ENCODE data around the gene F2R.
"Not testable (repeated sequence)": the region's sequence is repeated elsewhere in the genome, so short reads cannot be mapped to it uniquely, and the experiment has no call there.

Gene F2R

GRCh38 chr5:76762484-76762883 is 46.6 kb downstream of the F2R start:
- H3K4me3 ChIP-seq (ENCODE audit: low read length): no peak overlapping the region
- WGBS: 91% methylated on average over 2 of the region's 2 CpGs
- H3K9me3 ChIP-seq (ENCODE audit: insufficient read depth, low read depth, low read length): no peaks in the 10 kb centered on the region
- no peaks in the 10 kb centered on the region for H3K27me3 ChIP-seq (ENCODE audit: insufficient read depth, low read length)
- no peaks in the 10 kb centered on the region for H3K36me3 ChIP-seq (ENCODE audit: insufficient read depth, low read length)
- no peak overlapping the region for H3K9ac ChIP-seq (ENCODE audit: low read depth, low read length)
- H3K4me1 ChIP-seq (ENCODE audit: insufficient read depth, low read length): peaks cover 4% of the 10 kb centered on the region; the same call in 1 of the 2 replicates
- H3K27ac ChIP-seq (ENCODE audit: low read depth, low read length): no peak overlapping the region

- Histone ChIP-seq H3K27me3 (ENCODE audit: insufficient read depth, low read length) (no peaks in the 10 kb centered on the region), H3K4me3 (ENCODE audit: low read length) (no peak overlapping the region), H3K4me1 (ENCODE audit: insufficient read depth, low read length) (peaks cover 4% of the 10 kb centered on the region; the same call in 1 of the 2 replicates), H3K27ac (ENCODE audit: low read depth, low read length) (no peak overlapping the region), H3K9me3 (ENCODE audit: insufficient read depth, low read depth, low read length) (no peaks in the 10 kb centered on the region), H3K36me3 (ENCODE audit: insufficient read depth, low read length) (no peaks in the 10 kb centered on the region), H3K9ac (ENCODE audit: low read depth, low read length) (no peak overlapping the region)
Observed at GRCh38 chr5:76763136-76763535, 47.2 kb downstream of the F2R start.

GRCh38 chr5:76764374-76764773 is 48.4 kb downstream of the F2R start:
- no peaks in the 10 kb centered on the region for H3K27me3 ChIP-seq (ENCODE audit: insufficient read depth, low read length)
- no peaks in the 10 kb centered on the region for H3K36me3 ChIP-seq (ENCODE audit: insufficient read depth, low read length)
- H3K9ac ChIP-seq (ENCODE audit: low read depth, low read length): no peak overlapping the region
- H3K4me3 ChIP-seq (ENCODE audit: low read length): no peak overlapping the region
- H3K9me3 ChIP-seq (ENCODE audit: insufficient read depth, low read depth, low read length): no peaks in the 10 kb centered on the region
- WGBS: 74% methylated on average over 3 of the region's 3 CpGs
- peaks cover 4% of the 10 kb centered on the region; the same call in 1 of the 2 replicates for H3K4me1 ChIP-seq (ENCODE audit: insufficient read depth, low read length)
- H3K27ac ChIP-seq (ENCODE audit: low read depth, low read length): no peak overlapping the region

- no peaks in the 10 kb centered on the region for H3K36me3 ChIP-seq (ENCODE audit: insufficient read depth, low read length)
- no peak overlapping the region for H3K4me3 ChIP-seq (ENCODE audit: low read length)
- no peaks in the 10 kb centered on the region for H3K9me3 ChIP-seq (ENCODE audit: insufficient read depth, low read depth, low read length)
- no peaks in the 10 kb centered on the region for H3K27me3 ChIP-seq (ENCODE audit: insufficient read depth, low read length)
- WGBS: 64% methylated on average over 3 of the region's 3 CpGs
- H3K4me1 ChIP-seq (ENCODE audit: insufficient read depth, low read length): peaks cover 4% of the 10 kb centered on the region; the same call in 1 of the 2 replicates
- H3K27ac ChIP-seq (ENCODE audit: low read depth, low read length): no peak overlapping the region
- no peak overlapping the region for H3K9ac ChIP-seq (ENCODE audit: low read depth, low read length)
Observed at GRCh38 chr5:76765249-76765648, 49.3 kb downstream of the F2R start.

GRCh38 chr5:76766746-76767145 is 50.8 kb downstream of the F2R start:
- no peak overlapping the region for H3K27ac ChIP-seq (ENCODE audit: low read depth, low read length)
- 92% methylated on average over 2 of the region's 2 CpGs for WGBS

GRCh38 chr5:76771041-76771440 is 55.1 kb downstream of the F2R start:
- H3K9ac ChIP-seq (ENCODE audit: low read depth, low read length); H3K27me3 ChIP-seq (ENCODE audit: insufficient read depth, low read length); H3K9me3 ChIP-seq (ENCODE audit: insufficient read depth, low read depth, low read length); H3K4me1 ChIP-seq (ENCODE audit: insufficient read depth, low read length); H3K4me3 ChIP-seq (ENCODE audit: low read length); H3K27ac ChIP-seq (ENCODE audit: low read depth, low read length); H3K36me3 ChIP-seq (ENCODE audit: insufficient read depth, low read length): not testable (repeated sequence)
- WGBS: 93% methylated on average over 14 of the region's 14 CpGs

More at GRCh38 chr5:76766746-76767145, 50.8 kb downstream of the F2R start:
- Histone ChIP-seq H3K4me3 (ENCODE audit: low read length) (no peak overlapping the region), H3K9me3 (ENCODE audit: insufficient read depth, low read depth, low read length) (no peaks in the 10 kb centered on the region), H3K36me3 (ENCODE audit: insufficient read depth, low read length) (no peaks in the 10 kb centered on the region), H3K4me1 (ENCODE audit: insufficient read depth, low read length) (peaks cover 4% of the 10 kb centered on the region; the same call in 1 of the 2 replicates), H3K27me3 (ENCODE audit: insufficient read depth, low read length) (no peaks in the 10 kb centered on the region), H3K9ac (ENCODE audit: low read depth, low read length) (no peak overlapping the region)

- H3K27ac ChIP-seq (ENCODE audit: low read depth, low read length): no peak overlapping the region
- H3K4me1 ChIP-seq (ENCODE audit: insufficient read depth, low read length): no peaks in the 10 kb centered on the region
- H3K4me3 ChIP-seq (ENCODE audit: low read length): no peak overlapping the region
- WGBS: 78% methylated on average over 3 of the region's 3 CpGs
- H3K27me3 ChIP-seq (ENCODE audit: insufficient read depth, low read length): no peaks in the 10 kb centered on the region
- no peak overlapping the region for H3K9ac ChIP-seq (ENCODE audit: low read depth, low read length)
- no peaks in the 10 kb centered on the region for H3K9me3 ChIP-seq (ENCODE audit: insufficient read depth, low read depth, low read length)
- no peaks in the 10 kb centered on the region for H3K36me3 ChIP-seq (ENCODE audit: insufficient read depth, low read length)
Observed at GRCh38 chr5:76771705-76772405, 55.9 kb downstream of the F2R start.

GRCh38 chr5:76775921-76776320 is 60.0 kb downstream of the F2R start:
- Histone ChIP-seq H3K36me3 (ENCODE audit: insufficient read depth, low read length) (no peaks in the 10 kb centered on the region), H3K9me3 (ENCODE audit: insufficient read depth, low read depth, low read length) (no peaks in the 10 kb centered on the region), H3K27me3 (ENCODE audit: insufficient read depth, low read length) (no peaks in the 10 kb centered on the region), H3K4me1 (ENCODE audit: insufficient read depth, low read length) (peaks cover 7% of the 10 kb centered on the region; the same call in 1 of the 2 replicates), H3K27ac (ENCODE audit: low read depth, low read length) (no peak overlapping the region), H3K4me3 (ENCODE audit: low read length) (no peak overlapping the region), H3K9ac (ENCODE audit: low read depth, low read length) (no peak overlapping the region)
- 86% methylated on average over 5 of the region's 5 CpGs for WGBS

GRCh38 chr5:76776391-76776790 is 60.5 kb downstream of the F2R start:
- Histone ChIP-seq H3K4me1 (ENCODE audit: insufficient read depth, low read length) (peaks cover 7% of the 10 kb centered on the region), H3K4me3 (ENCODE audit: low read length) (no peak overlapping the region), H3K27ac (ENCODE audit: low read depth, low read length) (no peak overlapping the region), H3K9me3 (ENCODE audit: insufficient read depth, low read depth, low read length) (no peaks in the 10 kb centered on the region), H3K36me3 (ENCODE audit: insufficient read depth, low read length) (no peaks in the 10 kb centered on the region), H3K9ac (ENCODE audit: low read depth, low read length) (no peak overlapping the region), H3K27me3 (ENCODE audit: insufficient read depth, low read length) (no peaks in the 10 kb centered on the region)
- 96% methylated on average over 2 of the region's 2 CpGs for WGBS

GRCh38 chr5:76780616-76781015 is 64.7 kb downstream of the F2R start:
- 95% methylated on average over 4 of the region's 4 CpGs for WGBS
- H3K4me1 ChIP-seq (ENCODE audit: insufficient read depth, low read length): peaks cover 14% of the 10 kb centered on the region
- H3K4me3 ChIP-seq (ENCODE audit: low read length); H3K36me3 ChIP-seq (ENCODE audit: insufficient read depth, low read length); H3K27me3 ChIP-seq (ENCODE audit: insufficient read depth, low read length); H3K27ac ChIP-seq (ENCODE audit: low read depth, low read length); H3K9ac ChIP-seq (ENCODE audit: low read depth, low read length); H3K9me3 ChIP-seq (ENCODE audit: insufficient read depth, low read depth, low read length): not testable (repeated sequence)

GRCh38 chr5:76781775-76782174 is 65.8 kb downstream of the F2R start:
- 73% methylated on average over 10 of the region's 10 CpGs for WGBS
- Histone ChIP-seq H3K4me1 (ENCODE audit: insufficient read depth, low read length) (peaks cover 16% of the 10 kb centered on the region), H3K4me3 (ENCODE audit: low read length) (no peak overlapping the region), H3K9me3 (ENCODE audit: insufficient read depth, low read depth, low read length) (no peaks in the 10 kb centered on the region), H3K9ac (ENCODE audit: low read depth, low read length) (no peak overlapping the region), H3K27ac (ENCODE audit: low read depth, low read length) (no peak overlapping the region), H3K36me3 (ENCODE audit: insufficient read depth, low read length) (no peaks in the 10 kb centered on the region), H3K27me3 (ENCODE audit: insufficient read depth, low read length) (no peaks in the 10 kb centered on the region)

- H3K27ac ChIP-seq (ENCODE audit: low read depth, low read length): no peak overlapping the region
- H3K36me3 ChIP-seq (ENCODE audit: insufficient read depth, low read length): no peaks in the 10 kb centered on the region
- H3K9ac ChIP-seq (ENCODE audit: low read depth, low read length): no peak overlapping the region
- no peaks in the 10 kb centered on the region for H3K27me3 ChIP-seq (ENCODE audit: insufficient read depth, low read length)
- H3K4me3 ChIP-seq (ENCODE audit: low read length): no peak overlapping the region
- H3K9me3 ChIP-seq (ENCODE audit: insufficient read depth, low read depth, low read length): no peaks in the 10 kb centered on the region
- 95% methylated on average over 3 of the region's 3 CpGs for WGBS
- peaks cover 22% of the 10 kb centered on the region for H3K4me1 ChIP-seq (ENCODE audit: insufficient read depth, low read length)
Observed at GRCh38 chr5:76782444-76782843, 66.5 kb downstream of the F2R start.

Data from HUES64 (cell line).